GM21619 (cell line): ENCODE measurements around the gene METTL9.
"Not testable (repeated sequence)": the region's sequence is repeated elsewhere in the genome, so short reads cannot be mapped to it uniquely, and the experiment has no call there.

Experiments
- ATAC-seq: cut with Tn5 transposase; IDR thresholded peaks from one replicate; pipeline ENCODE4 v1.9.1; 2021; ENCODE audit not compliant: unreplicated experiment

Gene METTL9

DNA sequence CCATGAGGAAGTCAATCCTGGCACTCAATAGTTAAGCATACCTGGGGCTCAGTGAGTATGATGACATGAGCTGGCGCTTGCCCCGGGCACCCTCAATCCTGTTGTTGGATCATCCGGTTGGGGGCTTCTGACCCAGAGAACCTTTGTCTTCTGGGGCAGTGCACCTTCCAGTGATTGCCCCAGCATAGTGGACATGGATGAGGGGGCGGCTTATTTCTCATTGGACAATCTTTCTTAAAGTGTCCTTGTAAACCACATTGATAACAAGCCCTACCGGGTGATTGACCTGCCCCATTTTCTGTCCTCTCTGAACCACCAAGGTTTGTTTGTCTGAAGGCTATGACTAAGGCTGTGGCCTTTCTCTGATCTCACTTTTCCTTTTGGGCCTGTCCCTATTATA, 34.8 kb downstream of the METTL9 start:
- no peak for ATAC-seq

DNA sequence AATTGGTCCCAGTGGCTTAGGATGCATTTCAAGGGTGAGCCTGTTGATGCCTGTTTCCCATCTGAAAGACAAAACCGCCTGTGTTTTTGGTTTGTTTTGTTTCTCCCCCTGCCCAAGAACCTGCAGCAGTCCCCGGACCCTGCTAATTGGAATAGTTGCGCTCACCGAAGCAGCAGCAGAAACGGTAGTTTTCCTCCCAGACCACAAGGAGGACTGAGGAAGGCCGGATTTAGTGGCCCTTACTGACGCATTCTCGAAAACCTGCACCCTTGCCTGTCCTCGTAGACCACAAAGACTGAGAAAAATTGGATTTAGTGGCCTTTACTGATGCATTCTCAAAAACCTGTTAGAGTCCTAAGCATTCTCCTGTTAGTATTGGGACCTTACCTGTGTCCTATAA, 36.3 kb downstream of the METTL9 start:
- not testable (repeated sequence) for ATAC-seq

DNA sequence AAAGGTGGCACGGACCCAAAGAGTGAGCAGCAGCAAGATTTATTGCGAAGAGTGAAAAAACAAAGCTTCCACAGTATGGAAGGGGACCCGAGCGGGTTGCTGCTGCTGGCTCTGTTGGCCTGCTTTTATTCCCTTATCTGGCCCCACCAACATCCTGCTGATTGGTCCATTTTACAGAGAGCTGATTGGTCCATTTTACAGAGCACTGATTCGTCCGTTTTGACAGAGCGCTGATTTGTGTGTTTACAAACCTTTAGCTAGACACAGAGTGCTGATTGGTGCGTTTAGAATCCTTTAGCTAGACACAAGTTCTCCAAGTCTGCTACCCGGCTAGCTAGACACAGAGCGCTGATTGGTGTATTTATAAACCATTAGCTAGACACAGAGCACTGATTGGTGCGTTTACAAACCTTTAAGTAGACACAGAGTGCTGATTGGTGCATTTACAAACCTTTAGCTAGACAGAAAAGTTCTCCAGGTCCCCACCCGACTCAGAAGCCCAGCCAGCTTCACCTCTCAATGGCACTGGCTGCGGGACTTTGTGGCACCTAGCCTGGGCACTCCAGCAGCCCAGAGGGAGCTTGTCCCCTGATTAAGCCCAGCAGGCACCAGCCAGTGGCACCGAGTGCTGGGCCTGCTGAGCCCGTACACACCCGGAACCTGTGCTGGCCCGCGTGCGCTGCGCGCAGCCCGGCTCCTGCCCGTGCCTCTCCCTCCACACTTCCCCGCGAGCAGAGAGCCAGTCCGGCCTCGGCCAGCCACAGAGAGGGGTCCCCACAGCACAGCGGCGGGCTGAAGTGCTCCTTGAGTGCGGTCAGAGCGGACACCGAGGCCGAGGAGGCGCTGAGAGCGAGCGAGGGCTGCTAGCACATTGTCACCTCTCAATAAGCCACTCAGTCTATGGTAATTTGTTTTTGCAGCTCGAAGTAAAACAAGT, 37.9 kb downstream of the METTL9 start:
- ATAC-seq: no peak

DNA sequence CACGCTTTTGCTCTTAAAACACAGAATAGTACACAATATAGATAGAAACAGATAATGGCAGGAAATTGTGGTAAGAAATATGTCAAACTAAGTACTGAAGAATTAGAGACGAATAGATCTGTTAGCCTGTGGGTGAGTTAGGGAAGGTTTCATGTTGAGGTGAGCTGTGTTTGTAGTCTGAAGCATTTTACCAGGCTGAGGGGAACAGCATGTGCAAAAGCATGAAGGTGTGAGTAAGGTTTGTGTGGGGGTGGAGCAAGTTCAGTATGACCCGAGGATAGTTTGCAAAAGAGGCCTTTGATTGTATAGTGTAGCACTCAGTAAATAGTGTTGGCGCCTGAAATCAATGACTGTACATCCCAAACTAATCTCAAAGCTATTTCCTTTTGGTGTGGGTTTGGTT, 39.2 kb downstream of the METTL9 start:
- no peak for ATAC-seq

DNA sequence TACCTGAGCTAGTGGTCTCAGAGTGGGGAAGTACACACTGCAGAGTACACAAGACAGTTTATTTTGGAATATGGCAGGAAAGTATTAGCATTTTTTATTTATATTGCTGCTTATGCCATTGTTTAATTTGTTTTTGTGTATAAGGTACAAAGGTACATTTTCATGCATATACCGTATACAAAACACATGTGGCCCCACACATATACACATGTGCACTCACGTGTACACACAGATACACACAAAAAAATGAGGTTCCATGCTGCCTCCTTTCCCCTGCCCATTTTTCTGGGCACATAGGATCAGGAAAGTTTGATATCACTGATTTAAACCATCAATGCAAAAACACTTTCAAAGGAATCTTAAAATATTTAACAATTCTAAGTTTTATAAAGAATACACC, 40.1 kb downstream of the METTL9 start:
- ATAC-seq: no peak

DNA sequence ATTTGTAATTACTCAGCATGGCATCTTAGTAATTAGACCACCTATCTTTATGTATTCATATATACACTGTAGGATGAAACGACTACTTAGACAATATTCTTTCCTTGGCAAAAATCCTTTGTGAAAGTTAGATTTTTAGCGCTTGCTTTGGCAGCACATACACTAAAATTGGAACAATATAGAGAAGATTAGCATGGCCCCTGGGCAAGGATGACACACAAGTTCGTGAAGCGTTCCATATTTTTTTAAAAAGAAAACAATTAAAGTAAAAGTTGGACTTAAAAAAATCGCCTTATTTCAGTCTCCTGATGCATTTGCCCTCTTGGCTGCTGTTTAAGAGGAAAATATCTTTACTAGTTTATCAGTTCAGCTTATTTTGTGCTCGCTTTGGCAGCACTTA, 42.5 kb downstream of the METTL9 start:
- no peak for ATAC-seq

DNA sequence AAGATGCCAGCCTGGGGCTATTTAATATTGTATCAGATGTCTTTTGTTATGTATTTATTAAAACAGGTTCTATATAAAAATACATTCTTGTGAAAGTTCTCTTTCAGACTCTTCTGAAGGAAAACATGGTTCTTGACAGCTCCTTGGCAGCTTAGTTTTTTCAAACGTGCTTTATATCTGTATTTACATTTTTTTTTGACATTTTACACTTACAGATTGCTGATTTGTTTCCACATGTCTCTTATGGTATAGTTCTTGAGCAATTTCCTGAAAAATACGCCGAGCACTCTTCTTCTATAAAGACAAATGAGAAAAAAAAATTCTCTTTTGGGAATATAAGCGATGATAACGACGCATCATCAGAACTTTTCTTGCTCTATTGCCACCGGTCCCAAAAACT, 43.5 kb downstream of the METTL9 start:
- no peak for ATAC-seq

DNA sequence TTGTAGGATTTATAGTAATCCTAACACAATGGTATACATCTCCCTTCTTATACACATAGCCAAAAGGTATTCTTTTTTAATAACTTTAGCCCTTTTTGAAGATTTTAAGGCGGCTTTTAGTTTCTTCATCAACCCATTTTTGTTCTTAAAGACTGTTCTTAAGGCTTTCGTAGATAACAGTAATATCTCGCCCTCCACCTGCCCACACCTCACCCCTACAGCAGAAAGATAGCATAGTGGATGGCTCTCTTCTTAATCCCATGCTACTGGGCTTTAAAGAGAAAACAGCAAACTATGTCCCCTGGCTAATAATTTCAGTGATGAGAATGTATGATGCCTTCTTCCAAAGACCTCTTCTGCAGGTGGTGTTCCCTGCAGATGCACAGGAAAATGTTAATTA, 44.4 kb downstream of the METTL9 start:
- no peak for ATAC-seq

DNA sequence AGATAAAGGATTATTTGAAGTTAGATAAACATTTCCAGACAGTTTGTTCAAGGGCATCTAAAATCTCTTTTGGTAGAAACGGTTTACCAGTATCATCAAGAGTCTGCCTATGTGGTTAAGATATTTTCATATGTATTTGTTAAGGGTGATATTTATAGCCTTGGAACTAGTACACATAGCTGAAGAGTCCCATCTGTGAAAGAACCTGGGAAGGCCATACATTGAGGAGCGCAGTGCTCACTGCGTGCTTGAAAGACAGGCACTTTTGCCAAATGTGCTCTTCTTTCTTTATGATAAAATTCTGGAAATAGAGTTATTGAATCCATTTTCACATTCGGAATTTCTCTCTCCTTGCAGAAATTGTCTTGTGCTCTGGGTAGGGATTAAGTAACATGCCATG, 45.3 kb downstream of the METTL9 start:
- no peak for ATAC-seq

DNA sequence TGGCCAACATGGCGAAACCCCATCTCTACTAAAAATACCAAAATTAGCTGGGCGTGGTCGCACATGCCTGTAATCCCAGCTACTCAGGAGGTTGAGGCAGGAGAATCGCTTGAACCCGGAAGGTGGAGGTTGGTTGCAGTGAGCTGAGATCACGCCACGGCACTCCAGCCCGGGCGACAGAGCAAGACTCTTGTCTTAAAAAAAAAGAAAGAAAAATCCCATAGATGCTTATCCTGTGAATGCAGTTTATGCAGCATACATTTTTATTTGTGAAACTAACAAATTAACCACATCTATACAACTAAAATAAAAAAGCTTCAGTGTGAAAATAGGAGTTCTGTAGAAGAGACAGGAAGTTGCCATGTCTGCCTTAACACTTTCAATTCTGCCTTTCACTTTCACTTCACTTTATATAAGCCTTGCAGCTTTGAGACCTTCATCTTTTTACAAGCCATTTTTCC, 45.9 kb downstream of the METTL9 start:
- no peak for ATAC-seq

DNA sequence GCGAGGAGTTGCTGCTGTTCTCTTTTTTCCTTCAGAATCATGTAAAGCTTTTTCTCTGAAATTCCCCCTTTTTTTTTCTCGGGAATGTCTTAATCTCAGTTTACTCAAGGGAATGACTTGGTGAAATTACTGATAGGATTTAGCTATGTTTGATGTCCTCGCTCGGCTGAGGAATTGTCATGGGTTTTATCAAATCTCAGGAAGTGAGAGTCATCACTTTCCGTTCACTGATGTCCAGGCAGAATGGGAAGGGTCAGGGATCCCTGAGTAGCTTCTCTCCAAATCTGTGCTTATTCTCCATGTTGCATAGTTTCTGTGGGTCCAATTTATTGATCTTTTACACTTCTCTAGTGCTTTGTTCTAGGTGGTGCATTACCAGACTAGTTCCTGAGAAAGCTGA, 46.7 kb downstream of the METTL9 start:
- no peak for ATAC-seq

DNA sequence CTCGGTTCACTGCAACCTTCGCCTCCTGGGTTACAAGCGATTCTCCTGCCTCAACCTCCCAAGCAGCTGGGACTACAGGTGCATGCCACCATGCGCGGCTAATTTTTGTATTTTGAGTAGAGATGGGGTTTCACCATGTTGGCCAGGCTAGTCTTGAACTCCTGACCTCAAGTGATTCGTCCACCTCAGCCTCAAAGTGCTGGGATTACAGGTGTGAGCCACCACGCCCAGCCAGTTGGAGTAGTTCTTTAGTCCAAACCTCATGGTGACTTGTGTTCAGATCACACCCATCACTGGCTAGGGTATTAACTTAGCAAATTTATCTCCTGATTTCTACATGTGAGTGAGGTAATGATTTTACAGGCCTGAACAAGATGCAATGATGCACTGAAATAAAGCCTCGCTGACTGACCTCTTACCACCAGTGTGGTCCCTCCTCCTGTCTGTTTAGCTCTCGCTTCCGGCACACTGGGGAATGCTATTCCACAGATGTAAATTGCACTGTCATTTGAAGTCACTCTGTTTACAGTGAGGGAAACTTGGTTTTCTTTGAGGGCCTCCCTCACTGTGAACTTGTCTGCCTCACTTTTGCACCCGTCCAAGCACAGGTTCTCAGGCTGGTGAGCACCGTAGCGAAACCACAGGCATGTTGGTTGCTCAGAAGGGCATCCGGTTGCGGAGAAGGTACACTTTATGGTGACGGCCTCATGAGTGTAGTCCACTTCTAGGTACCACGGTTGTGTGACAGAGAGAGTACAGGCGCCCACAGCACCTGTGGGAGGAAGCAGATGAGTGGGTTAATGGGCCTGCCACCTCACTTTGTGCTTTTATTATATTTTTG, 47.6 kb downstream of the METTL9 start:
- peak; percentile 85 for ATAC-seq

DNA sequence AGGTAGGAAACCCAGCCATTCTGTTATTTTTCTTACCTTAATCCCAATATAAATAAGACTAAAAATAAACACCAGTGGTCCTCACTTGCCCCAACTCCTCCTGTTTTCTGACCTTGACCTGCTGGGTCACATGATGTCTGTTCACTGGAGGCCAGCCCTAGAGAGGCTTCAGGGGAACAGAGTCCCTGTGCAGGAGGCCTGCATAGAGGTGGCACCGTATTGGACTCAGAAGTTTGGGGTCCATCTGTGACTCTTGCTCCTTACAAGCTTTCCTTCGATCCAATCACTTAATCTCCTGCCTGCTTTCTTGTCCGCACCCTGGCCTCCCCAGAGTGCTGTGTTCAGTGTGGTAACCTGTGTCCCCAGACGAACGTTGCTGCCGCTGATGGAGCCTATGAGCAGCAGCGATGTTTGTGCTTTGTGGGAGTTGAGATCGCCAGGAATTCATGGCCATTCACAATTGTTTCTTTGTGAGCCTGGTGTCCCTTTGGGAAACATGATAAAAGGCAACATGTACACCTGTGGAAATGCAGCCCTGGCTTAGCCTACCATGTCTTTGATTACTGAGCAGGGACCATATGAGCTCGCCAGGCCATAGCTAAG, 48.3 kb downstream of the METTL9 start:
- no peak for ATAC-seq

DNA sequence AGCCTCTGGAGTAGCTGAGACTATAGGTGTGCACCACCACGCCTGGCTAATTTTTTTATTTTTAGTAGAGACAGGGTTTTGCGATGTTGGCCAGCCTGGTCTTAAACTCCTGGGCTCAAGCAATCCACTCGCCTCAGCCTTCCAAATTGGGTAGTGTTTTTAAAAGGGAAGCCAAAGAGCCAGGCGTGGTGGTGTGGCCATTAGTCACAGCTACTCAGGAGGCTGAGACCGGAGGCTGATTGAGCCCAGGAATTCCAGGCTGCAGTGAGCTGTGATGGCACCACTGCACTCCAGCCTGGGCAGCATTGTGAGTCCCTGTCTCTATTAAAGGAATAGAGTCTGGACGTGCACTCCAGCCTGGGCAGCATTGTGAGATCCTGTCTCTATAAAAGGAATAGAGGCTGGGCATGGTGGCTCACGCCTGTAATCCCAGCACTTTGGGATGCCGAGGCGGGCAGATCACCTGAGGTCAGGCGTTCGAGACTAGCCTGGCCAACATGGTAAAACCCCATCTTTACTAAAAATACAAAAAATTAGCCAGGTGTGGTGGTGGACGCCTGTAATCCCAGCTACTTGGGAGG, 50.5 kb downstream of the METTL9 start:
- not testable (repeated sequence) for ATAC-seq

DNA sequence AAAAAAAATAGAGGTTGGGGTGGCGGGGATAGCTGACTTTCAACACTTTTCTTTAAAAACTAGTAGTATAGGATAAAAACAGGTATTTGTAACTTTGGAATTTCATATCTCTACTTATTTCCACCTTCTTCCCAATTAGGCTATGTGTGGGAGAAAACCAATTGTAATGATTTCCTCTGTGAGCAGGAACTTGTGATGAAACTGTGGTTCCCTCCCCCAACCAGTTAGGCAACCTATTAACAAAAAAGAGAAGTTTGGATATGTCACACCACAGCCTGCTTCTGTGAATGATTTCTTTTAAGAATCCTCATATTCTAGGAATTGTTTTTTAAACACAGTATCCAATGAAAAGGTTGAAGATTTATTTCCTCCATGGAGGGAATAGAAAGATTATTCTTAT, 51.1 kb downstream of the METTL9 start:
- no peak for ATAC-seq

DNA sequence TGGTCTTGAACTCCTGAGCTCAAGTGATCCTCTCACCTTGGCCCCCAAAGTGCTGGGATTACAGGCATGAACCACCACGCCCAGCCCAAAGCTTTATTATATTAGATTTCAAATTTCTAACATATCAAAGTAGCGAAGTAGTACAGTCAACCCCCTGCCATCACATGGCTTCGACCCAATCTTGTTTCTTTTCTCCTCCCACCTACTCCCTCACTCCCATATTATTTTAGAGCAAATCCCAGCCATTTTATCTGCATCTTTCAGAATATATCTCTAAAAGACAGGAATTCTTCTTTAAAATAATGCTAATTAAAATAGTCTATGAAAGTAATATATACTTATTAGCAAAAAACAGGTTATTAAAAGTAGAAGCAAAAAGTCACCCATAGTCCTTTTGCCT, 52.1 kb downstream of the METTL9 start:
- ATAC-seq: no peak

DNA sequence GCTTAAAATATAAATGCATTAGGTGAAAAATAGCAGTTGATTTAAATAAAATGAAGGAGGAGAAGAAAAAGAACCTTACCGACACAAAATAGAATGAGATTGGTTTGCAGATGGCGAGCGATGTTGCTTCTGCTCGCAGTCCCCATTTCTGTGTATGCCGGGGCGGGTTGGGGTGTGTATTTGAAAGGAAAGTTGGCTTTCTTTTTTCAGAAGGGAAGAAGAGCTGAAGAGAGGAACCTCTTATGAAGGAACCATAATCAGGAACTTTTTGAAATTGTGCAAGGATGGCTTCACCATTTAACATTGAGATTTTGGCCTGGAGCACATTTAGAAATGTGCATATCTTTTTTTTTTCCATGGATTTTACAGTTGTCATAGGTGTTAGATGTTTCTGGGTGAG, 53.1 kb downstream of the METTL9 start, which contains the start of gene IGSF6:
IGSF6 (minus strand) TSS at position 156 of the 400 bp plus-strand sequence; CDS start at position 146, 10 bp downstream.
- no peak for ATAC-seq

DNA sequence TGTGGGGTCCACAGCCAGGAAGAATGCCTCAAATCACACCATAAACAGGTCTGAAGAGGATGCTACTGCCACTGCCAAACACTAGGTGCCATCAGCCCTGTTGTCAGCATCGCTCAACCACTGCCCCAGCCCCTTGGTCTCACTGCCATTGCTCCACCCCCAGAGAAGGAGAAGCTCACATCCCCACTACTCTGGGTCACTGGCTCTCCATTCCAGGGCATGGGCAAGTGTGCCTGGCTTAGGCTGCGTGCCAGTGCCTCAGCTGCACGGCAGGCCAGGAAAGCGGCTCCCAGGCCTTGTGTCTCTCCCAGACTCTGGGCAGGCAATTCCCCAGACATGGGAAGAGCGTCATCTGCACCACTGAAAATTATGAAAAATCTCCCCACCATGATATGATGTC, 54.2 kb downstream of the METTL9 start:
- ATAC-seq: no peak

DNA sequence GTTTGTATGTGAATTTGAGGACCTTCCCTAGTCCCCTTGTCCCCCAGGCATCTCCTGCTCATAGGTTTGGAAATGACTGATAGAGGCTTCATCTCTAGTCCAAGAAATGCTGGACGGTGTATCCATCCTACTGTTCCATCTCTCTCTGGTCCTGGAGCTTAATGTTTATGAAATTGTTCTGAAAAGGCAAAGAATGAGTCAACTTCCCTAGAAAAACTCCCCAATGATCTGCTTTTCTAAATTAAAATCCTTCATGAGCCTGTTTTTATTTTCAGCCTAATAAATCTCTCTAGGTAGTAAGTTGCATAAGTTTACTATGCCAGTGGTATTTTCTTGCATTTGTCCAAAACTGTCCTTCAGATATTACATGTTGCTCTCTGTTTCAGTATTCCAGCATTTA, 55.1 kb downstream of the METTL9 start:
- no peak for ATAC-seq

DNA sequence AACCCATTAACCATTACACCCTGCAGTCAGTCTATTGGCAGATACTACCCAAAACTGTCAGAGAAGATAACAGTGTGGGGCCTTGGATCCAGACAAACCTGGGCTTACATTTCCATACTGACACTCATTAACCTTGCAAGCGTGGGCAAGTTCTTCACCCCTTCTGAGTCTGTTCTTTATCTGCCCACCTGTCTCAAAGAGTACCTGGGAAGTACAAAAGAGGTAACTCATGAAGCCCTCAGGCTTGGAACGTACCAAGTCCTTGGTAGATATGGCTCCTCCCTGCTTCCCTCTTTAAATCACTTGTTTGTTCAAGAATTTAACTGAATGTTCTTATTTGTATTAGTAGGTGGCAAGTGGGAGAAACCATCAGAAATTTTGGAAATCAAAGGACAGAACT, 55.5 kb downstream of the METTL9 start:
- no peak for ATAC-seq
